GM19023 (cell line): ENCODE results near the gene GAPT.
"Not testable (repeated sequence)": the region's sequence is repeated elsewhere in the genome, so short reads cannot be mapped to it uniquely, and the experiment has no call there.

Experiments
- ATAC-seq: cut with Tn5 transposase; IDR thresholded peaks from one replicate; pipeline ENCODE4 v1.9.1; 2021; ENCODE audit warnings: mild to moderate bottlenecking, moderate library complexity; ENCODE audit not compliant: unreplicated experiment

GAPT gene

DNA sequence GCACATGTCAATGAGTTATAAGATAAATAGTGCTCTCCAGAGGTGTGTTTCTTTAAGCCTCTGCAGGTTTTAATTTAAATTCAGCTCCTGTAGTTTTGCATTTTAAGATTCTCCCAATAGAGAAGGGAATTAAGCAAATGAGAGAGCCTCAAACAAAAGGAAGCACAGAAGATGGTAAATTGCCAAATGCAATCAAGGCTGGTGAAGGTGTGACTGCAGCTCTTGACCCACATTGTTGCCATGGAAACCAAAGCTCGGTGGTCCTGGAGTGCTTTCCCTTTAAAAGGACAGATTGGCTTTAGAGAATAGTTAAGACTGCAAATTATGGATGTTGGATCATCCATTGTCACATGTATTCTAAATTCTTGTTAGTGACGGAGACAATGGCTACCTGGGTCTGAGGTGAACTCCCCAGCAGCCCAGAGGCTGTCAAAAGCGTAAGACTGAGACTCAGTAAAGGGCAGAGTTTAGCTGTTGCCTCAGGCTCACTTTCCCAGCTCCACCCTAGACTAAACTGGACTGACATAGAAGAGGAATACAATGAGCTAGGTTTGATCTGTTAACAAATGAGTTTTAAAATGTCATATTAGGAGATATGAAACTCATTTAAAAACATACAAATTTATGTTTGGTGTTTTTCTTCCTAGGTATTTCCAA is 12.3 kb downstream of the GAPT start:
- no peak for ATAC-seq

DNA sequence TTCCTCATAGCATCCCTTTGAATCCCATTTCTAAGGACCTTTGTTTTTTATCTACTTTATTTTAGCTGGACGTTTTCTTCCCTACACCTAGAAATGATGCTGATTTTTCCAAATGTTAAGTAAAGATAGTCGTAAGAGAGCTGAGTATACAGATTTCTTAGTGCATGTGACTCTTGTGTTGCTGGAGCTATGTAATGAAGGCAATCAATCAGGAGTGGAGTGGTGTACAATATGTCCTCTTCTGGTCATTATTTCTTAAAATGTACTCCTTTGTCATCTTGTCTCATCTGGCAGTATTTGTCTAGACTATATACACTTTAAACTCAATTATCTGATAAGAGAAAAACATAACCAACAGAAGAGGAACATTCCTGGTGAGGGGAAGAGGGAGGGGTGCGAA is 13.5 kb downstream of the GAPT start:
- ATAC-seq = no peak

GRCh38 chr5:58505502-58505901 is 14.3 kb downstream of the GAPT start:
- no peak for ATAC-seq

- ATAC-seq = no peak
These were observed 14.9 kb downstream of the GAPT start for GRCh38 chr5:58505971-58506640.

GRCh38 chr5:58507715-58508114 is 16.5 kb downstream of the GAPT start:
- no peak for ATAC-seq

DNA sequence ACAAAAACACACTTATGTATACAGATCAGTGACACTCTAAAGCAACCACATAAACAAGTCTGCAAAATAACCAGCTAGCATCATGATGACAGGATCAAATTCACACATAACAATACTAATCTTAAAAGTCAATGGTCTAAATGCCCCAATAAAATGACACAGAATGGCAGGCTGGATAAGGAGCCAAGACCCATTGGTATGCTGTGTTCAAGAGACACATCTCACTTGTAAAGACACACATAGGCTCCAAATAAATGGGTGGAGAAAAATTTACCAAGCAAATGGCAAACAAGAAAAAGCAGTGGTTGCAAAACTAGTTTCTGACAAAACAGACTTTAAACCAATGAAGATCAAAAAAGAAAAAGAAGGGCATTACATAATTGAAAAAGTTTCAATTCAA is 26.0 kb downstream of the GAPT start:
- ATAC-seq = no peak

GRCh38 chr5:58523956-58524355 is 32.7 kb downstream of the GAPT start:
- ATAC-seq = no peak

GRCh38 chr5:58524571-58524970 is 33.3 kb downstream of the GAPT start:
- ATAC-seq = no peak

GRCh38 chr5:58530942-58531490 is 39.8 kb downstream of the GAPT start:
- ATAC-seq = no peak

- ATAC-seq = not testable (repeated sequence)
These were observed 50.7 kb downstream of the GAPT start for GRCh38 chr5:58541935-58542334.

DNA sequence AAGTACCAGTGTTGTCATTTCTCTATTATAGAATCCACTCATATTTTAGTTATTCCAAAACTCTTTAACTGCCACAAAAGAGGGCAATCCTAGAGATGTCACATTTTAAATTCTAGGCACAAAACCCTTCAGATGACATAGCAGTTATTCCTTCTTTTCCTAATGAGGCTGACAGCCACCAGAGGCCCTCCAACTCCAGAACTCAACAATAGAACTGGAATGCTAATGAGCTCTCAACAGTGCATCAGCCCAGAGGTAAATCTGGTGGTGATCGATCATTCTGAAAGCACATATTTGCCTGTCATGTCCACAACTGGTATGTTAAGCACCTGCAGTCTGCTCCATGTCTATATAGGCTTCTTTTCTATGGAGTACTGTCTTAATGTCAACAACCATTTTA is 51.5 kb downstream of the GAPT start:
- ATAC-seq = no peak

DNA sequence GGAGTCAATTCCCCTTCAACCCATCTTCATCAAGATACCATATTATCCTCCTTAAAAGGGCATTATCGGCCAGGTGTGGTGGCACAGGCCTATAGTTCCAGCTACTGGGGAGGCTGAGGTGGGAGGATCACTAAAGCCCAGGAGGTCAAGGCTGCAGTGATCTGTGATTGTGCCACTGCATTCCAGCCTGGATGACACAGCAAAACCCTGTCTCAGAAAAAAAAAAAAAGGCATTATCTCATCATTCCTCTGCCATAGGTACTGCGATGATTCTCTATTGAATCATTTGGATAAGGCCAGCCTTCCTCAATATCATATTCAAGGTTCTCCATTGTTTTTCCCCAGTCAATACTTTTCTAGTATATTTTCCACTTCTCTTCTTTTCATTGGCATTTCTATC is 52.5 kb downstream of the GAPT start:
- ATAC-seq = no peak

DNA sequence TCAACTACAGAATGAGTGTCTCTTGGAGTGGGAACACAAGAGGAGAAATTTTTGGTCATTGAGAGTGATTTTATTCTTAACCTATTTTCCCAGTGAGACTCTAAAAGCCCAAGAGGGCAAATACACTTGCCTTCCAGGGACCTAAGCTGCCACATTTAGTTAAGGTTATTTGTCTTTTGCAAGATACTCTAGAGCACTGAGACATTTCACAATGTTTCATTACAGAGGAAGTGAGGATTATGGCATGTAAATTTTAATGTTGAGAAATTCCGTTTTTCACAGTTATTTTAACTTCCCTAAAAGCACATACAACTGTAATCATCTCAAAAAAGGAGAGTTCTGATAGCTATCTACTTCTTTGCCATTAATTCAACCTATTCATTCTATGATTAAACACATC is 53.0 kb downstream of the GAPT start:
- no peak for ATAC-seq

DNA sequence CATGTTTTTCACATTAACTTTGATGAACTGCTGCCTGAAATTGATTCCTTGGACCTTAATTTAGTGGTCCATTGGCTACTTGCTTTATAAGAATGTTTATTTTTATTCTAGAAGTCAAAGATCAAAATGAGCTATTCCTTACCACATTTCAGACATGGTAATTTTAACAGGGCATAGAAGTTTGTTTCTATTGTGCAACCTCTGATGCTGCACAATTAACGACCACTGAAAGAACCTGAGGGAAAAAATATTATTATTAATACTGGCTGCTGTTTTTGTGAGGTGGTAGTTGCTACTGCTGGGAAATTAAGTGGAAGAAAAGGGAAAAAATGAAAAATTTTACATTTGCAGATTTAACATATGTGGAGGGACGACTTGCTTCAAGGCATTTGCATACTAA is 53.7 kb downstream of the GAPT start:
- ATAC-seq = no peak

- no peak for ATAC-seq
These were observed 54.7 kb downstream of the GAPT start for GRCh38 chr5:58545912-58546311.
